Neuron (in vitro differentiated cells): ENCODE data around the gene NEU1.
A peak's percentile ranks its signal among the peaks of the same experiment; 100 is the strongest.
"Not testable (repeated sequence)": the region's sequence is repeated elsewhere in the genome, so short reads cannot be mapped to it uniquely, and the experiment has no call there.

Source experiments
- H2AFZ ChIP-seq: one replicate; pipeline ENCODE4 v1.6.1; 2013; ENCODE audit warnings: low read depth, mild to moderate bottlenecking, inconsistent platforms, low read length, moderate library complexity
- H3K27me3 ChIP-seq: one replicate; pipeline ENCODE4 v1.6.1; 2013; ENCODE audit warnings: low read length; ENCODE audit not compliant: insufficient read depth
- H3K36me3 ChIP-seq: one replicate; pipeline ENCODE4 v1.6.1; 2013; ENCODE audit warnings: low read length; ENCODE audit not compliant: insufficient read depth
- H3K4me1 ChIP-seq: one replicate; pipeline ENCODE4 v1.6.1; 2013; ENCODE audit warnings: low read length; ENCODE audit not compliant: insufficient read depth
- H3K4me3 ChIP-seq: 2 replicates; pipeline ENCODE4 v1.5.1; 2013; ENCODE audit warnings: mild to moderate bottlenecking, low read length, moderate library complexity
- H3K9me3 ChIP-seq: one replicate; pipeline ENCODE4 v1.6.1; 2013; ENCODE audit warnings: low read length

NEU1 gene

DNA sequence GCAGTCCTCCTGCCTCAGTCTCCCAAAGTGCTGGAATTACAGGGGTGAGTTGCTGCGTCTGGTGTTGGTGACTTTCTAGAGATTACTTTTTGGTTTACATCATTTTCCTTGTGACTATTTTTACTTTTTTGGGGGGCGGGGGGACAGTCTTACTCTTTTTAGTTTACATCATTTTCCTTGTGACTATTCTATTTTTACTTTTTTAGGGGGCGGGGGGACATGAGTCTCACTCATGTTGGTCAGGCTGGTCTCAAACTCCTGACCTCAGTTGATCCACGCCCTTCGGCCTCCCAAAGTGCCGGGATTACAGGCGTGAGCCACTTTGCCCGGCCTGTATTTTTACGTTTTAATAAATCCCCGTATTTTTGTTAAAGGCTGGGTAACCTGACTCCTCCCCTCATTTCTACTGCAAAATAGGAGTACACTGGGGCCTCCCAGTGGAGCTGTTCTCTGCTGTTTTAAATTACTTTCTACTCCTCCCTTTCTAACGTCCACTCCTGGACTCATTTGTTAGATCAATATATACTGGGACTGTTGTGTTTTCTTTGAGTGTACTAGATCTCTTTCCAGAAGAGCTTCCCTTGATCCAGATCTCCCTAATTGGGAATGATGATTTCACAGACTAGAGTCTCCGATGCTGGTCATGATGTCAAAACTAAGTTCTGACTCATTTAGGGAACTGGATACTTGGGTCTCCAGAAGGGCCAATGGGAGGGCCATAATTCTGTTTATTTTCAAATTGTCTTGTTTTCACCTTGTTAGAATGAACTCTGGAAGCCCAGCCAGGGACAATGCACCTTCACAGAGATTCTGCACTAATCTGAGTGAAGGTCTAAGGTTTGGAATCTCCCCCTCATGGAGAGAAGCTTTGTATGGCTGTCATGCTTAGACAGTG lies 25.9 kb downstream of the NEU1 start:
- Histone ChIP-seq H3K4me3 (peak overlapping the region; percentile 81), H3K4me1 (peaks cover 24% of the 10 kb centered on the region), H3K27me3 (no peaks in the 10 kb centered on the region), H3K9me3 (no peaks in the 10 kb centered on the region), H3K36me3 (peaks cover 46% of the 10 kb centered on the region), H2AFZ (no peak overlapping the region)

DNA sequence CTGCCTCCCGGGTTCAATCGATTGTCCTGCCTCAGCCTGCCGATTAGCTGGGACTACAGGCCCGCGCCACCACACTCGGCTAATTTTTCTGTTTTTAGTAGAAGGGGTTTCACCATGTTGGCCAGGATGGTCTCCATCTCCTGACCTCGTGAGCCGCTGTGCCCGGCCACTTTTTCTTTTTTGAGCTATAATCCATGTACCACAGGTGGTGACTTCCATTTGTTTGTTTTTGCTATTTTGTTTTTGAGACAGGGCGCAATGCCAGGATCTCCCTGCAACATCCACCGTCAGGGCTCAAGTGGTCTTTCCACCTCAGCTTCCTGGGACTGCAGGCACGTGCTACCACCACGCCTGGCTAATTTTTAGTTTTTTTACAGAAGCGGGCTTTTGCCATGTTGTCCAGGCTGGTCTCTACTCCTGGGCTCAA lies 26.6 kb downstream of the NEU1 start:
- Histone ChIP-seq H2AFZ (no peak overlapping the region), H3K27me3 (no peaks in the 10 kb centered on the region), H3K4me3 (peak overlapping the region; percentile 81), H3K9me3 (no peaks in the 10 kb centered on the region), H3K4me1 (peaks cover 25% of the 10 kb centered on the region), H3K36me3 (peaks cover 46% of the 10 kb centered on the region)

DNA sequence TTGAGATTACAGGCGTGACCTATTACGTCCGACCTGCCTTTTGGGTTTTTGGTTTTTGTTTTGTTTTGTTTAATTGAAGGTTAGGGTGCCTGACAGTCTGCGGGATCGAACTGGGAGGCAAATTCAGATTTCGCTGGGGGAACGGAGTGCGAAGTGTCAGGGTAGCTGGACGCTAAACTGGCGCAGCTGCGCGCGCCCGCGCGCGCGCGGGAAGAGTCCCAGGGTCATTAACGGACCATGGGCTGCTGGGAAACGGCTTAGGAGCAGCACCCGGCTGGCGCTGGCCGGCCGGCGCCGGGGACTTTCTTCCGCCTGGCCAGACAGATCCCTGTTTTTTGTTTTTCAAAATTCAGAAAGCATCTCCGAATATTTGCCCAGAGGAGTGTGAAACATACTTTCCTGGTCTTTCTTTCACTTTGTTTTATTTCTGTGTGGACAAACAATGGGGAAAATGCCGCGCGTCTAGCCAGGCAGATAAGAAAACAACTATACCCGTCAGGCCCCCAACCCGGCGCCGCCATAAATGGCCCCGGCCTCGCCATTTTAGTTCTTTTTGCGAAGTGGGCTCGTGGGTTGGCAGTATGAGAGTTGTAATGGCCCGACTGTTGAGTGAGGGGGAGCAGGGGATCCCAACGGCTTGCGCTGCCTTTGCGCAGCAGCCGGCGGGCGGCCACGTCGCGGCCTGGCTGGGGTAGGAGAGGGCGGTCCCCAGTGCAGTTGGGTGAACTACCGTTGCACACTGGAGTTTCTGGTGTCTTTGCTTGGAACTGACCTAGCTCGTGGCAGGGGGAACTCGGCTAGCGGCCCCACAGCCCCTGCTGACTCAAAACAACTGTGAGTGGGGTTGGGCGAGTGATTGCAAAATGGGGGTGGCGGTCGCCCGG lies 28.0 kb downstream of the NEU1 start:
- Histone ChIP-seq H3K4me1 (peaks cover 30% of the 10 kb centered on the region), H2AFZ (no peak overlapping the region), H3K9me3 (no peaks in the 10 kb centered on the region), H3K4me3 (peak overlapping the region; percentile 81), H3K27me3 (no peaks in the 10 kb centered on the region), H3K36me3 (peaks cover 37% of the 10 kb centered on the region)

DNA sequence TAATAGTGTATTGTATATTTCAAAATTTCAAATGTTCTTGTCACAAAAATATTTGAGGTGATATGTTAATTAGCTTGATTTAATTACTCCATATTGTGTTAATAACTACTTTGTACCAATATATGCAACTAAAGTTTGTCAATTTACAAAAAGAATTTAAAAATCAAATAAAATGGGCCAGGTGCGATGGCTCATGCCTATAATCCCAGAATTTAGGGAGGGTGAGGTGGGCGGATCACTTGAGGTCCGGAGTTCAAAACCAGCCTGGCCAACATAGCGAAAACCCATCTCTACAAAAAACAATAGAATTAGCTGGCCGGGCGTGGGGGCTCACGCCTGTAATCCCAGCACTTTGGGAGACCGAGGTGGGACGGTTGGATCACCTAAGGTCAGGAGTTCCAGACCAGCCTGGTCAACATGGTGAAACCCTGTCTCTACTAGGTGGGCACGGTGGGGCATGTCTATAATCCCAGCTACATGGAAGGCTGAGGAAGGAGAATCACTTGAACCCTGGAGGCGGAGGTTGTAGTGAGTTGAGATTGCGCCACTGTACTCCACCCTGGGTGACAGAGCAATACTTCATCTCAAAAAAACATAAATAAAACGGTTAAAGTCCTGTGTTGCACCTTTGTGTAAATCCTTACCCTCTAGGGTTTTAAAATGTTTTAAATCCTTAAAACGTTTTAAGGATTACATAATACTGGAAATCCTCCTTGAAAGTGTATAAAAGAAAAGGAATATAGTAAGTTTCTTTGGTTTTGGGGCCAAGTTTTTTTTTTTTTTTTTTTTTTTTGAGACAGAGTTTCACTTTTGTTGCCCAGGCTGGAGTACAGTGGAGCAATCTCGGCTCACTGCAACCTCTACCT lies 31.0 kb downstream of the NEU1 start:
- Histone ChIP-seq H3K27me3 (no peaks in the 10 kb centered on the region), H3K9me3 (no peaks in the 10 kb centered on the region), H3K4me3 (peak overlapping the region; percentile 66), H3K4me1 (peaks cover 19% of the 10 kb centered on the region), H3K36me3 (peaks cover 7% of the 10 kb centered on the region), H2AFZ (no peak overlapping the region)

DNA sequence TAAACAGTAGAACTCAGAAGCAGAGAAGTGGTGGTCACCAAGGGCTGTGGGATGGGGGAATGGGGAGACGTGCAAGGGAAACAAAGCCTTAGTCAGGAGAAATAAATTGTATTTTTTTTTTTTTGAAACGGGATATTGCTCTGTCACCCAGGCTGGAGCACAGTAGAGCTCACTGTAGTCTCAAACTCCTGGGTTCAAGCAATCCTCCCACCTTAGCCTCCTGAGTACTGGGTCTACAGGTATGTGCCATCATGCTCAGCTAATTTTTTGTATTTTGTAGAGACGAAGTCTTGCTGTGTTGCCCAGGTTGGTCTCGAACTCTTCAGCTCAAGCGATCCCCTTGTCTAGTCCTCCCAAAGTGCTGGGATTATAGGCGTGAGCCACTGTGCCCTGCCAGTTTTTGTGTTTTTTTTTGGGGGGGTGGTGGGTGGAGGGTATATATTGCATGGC lies 31.7 kb downstream of the NEU1 start:
- H3K4me1 ChIP-seq: peaks cover 16% of the 10 kb centered on the region
- H3K36me3 ChIP-seq: peaks cover under 1% of the 10 kb centered on the region
- H3K27me3 ChIP-seq: no peaks in the 10 kb centered on the region
- no peak overlapping the region for H2AFZ ChIP-seq
- H3K9me3 ChIP-seq: no peaks in the 10 kb centered on the region
- H3K4me3 ChIP-seq: peak overlapping the region; percentile 66

DNA sequence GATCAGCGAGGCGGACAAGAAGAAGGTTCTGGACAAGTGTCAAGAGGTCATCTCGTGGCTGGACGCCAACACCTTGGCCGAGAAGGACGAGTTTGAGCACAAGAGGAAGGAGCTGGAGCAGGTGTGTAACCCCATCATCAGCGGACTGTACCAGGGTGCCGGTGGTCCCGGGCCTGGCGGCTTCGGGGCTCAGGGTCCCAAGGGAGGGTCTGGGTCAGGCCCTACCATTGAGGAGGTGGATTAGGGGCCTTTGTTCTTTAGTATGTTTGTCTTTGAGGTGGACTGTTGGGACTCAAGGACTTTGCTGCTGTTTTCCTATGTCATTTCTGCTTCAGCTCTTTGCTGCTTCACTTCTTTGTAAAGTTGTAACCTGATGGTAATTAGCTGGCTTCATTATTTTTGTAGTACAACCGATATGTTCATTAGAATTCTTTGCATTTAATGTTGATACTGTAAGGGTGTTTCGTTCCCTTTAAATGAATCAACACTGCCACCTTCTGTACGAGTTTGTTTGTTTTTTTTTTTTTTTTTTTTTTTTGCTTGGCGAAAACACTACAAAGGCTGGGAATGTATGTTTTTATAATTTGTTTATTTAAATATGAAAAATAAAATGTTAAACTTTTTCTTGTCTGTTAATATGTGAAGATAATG lies 32.9 kb downstream of the NEU1 start:
- H3K4me3 ChIP-seq: peak overlapping the region; percentile 66
- no peaks in the 10 kb centered on the region for H3K27me3 ChIP-seq
- peaks cover 17% of the 10 kb centered on the region for H3K4me1 ChIP-seq
- no peaks in the 10 kb centered on the region for H3K9me3 ChIP-seq
- no peaks in the 10 kb centered on the region for H3K36me3 ChIP-seq
- H2AFZ ChIP-seq: no peak overlapping the region

DNA sequence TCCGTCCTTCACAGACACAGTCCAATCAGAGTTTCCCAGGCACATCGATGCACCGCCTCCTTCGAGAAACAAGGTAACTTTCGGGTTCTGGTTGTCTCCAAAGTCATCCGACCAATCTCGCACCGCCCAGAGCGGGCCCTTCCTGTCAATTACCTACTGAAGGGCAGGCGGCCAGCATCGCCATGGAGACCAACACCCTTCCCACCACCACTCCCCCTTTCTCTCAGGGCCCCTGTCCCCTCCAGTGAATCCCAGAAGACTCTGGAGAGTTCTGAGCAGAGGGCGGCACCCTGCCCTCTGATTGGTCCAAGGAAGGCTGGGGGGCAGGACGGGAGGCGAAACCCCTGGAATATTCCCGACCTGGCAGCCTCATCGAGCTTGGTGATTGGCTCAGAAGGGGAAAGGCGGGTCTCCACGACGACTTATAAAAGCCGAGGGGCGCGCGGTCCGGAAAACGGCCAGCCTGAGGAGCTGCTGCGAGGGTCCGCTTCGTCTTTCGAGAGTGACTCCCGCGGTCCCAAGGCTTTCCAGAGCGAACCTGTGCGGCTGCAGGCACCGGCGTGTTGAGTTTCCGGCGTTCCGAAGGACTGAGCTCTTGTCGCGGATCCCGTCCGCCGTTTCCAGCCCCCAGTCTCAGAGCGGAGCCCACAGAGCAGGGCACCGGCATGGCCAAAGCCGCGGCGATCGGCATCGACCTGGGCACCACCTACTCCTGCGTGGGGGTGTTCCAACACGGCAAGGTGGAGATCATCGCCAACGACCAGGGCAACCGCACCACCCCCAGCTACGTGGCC lies 35.1 kb downstream of the NEU1 start, which contains the start of gene HSPA1B:
TSS of gene HSPA1B (plus strand) at position 453 of the 794 bp plus-strand sequence. CDS start at position 666, 213 bp downstream.
- Histone ChIP-seq H3K9me3 (no peaks in the 10 kb centered on the region), H3K36me3 (no peaks in the 10 kb centered on the region), H2AFZ (peak within 1 kb of the TSS; percentile 21), H3K4me3 (peak within 1 kb of the TSS; percentile 52), H3K27me3 (no peaks in the 10 kb centered on the region), H3K4me1 (peaks cover 16% of the 10 kb centered on the region)

DNA sequence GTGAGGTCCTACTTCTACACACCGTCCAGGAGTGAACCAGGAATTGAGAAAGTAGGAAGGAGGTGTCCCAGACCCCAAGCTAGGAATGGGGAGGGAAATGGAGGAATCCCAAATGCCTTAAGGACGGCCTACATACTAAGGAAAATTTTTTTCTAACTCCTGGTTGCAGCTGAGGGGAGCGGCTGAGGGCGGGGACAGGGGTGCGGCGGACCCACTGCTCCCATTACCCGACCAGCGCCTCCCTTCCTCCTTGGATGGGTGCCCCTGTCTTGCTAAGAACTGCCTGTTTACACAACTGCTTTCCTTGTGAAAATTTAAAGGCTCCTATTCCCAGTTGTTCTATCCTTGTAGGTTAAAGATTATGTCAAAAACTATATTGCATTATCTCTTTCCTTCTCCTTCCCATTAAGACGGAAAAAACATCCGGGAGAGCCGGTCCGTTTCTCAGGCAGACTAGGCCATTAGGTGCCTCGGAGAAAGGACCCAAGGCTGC lies 35.8 kb downstream of the NEU1 start:
- Histone ChIP-seq H3K4me1 (peaks cover 21% of the 10 kb centered on the region), H3K36me3 (no peaks in the 10 kb centered on the region), H2AFZ (peak overlapping the region; percentile 21), H3K4me3 (peak overlapping the region; percentile 52), H3K27me3 (no peaks in the 10 kb centered on the region), H3K9me3 (no peaks in the 10 kb centered on the region)

DNA sequence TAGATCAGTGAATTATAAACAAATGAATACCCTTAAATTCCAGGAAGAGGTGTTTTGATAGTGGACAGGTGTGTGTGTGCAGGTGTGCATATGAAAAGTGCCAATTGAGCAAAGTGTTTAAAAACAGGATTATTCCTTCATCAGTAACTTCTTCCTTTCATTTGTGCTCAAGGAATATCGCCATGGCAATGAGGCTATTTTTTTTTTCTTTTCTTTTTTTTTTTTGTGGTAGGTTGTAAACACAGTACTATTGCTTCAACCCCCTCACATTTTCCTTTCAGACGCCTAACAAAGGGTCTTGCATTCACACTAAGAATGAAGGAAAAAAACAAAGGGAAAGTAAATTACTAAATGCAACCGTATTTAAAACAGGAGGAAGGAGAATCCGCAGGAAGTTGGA lies 37.1 kb downstream of the NEU1 start:
- peaks cover 15% of the 10 kb centered on the region for H3K4me1 ChIP-seq
- no peaks in the 10 kb centered on the region for H3K36me3 ChIP-seq
- no peak overlapping the region for H3K4me3 ChIP-seq
- no peak overlapping the region for H2AFZ ChIP-seq
- H3K9me3 ChIP-seq: no peaks in the 10 kb centered on the region
- no peaks in the 10 kb centered on the region for H3K27me3 ChIP-seq

DNA sequence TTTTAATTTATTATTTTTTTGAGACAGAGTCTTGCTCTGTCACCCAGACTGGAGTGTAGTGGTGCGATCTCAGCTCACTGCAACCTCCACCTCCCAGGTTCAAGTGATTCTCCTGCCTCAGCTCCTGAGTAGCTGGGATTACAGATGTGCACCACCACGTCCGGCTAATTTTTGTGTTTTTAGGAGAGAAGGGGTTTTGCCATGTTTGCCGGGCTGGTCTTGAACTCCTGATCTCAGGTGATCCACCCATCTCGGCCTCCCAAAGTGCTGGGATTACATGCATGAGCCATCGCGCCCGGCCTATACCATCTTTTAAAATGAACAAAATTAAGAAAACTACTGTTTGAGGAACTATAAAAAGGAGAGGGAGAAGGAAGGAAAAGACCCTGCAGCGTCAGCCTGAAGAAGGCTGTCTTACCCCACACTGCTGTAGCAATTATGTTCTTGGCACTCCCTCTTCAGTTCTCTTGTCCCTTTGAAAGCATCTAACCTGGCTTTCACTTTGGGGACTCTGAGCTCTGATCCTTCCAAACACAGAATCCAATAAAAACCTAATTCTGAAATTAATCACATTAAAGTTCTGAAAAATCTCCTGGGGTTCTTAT lies 38.9 kb downstream of the NEU1 start:
- H3K27me3 ChIP-seq, H3K4me3 ChIP-seq, H2AFZ ChIP-seq, H3K36me3 ChIP-seq, H3K9me3 ChIP-seq: not testable (repeated sequence)
- H3K4me1 ChIP-seq: peaks cover 15% of the 10 kb centered on the region
